H9 (cell line): ENCODE data around the gene DEFB108B. TPM values are rescaled to one million over a fixed set of nuclear protein-coding genes. Genes with fewer than 3 reads are reported as not detected.
"Not testable (repeated sequence)": the region's sequence is repeated elsewhere in the genome, so short reads cannot be mapped to it uniquely, and the experiment has no call there.

Experiments used
- DNase-seq: peaks from one replicate; pipeline ENCODE4 v3.0.0-alpha.2; 2017
- H2AFZ ChIP-seq: one replicate; pipeline ENCODE4 v1.6.1; 2013; ENCODE audit warnings: mild to moderate bottlenecking, low read length, control low read depth, moderate library complexity
- H2AK5ac ChIP-seq: 2 replicates; pipeline ENCODE4 v1.6.1; 2013; ENCODE audit warnings: low read length, control low read depth, mixed read lengths; ENCODE audit not compliant: insufficient read length
- H2BK120ac ChIP-seq: one replicate; pipeline ENCODE4 v1.6.1; 2013; ENCODE audit warnings: low read depth, mild to moderate bottlenecking, low read length, control low read depth, inconsistent platforms; ENCODE audit not compliant: poor library complexity, severe bottlenecking
- H2BK12ac ChIP-seq: 2 replicates; pipeline ENCODE4 v1.6.1; 2013; ENCODE audit warnings: low read length, control low read depth, mixed read lengths, low read depth; ENCODE audit not compliant: insufficient read length
- H2BK15ac ChIP-seq: 2 replicates; pipeline ENCODE4 v1.6.1; 2013; ENCODE audit warnings: low read depth, low read length, control low read depth
- H2BK20ac ChIP-seq: one replicate; pipeline ENCODE4 v1.6.1; 2013; ENCODE audit warnings: low read depth, mild to moderate bottlenecking, low read length, control low read depth, inconsistent platforms; ENCODE audit not compliant: poor library complexity, severe bottlenecking
- H2BK5ac ChIP-seq: 2 replicates; pipeline ENCODE4 v1.6.1; 2013; ENCODE audit warnings: low read length, control low read depth, mixed read lengths; ENCODE audit not compliant: insufficient read length
- H3K14ac ChIP-seq: 2 replicates; pipeline ENCODE4 v1.6.1; 2013; ENCODE audit warnings: low read length, control low read depth; ENCODE audit not compliant: insufficient read depth
- H3K18ac ChIP-seq: 2 replicates; pipeline ENCODE4 v1.6.1; 2013; ENCODE audit warnings: low read depth, mild to moderate bottlenecking, mixed read lengths, low read length, control low read depth; ENCODE audit not compliant: insufficient read length
- H3K23ac ChIP-seq: 2 replicates; pipeline ENCODE4 v1.6.1; 2013; ENCODE audit warnings: low read length, control low read depth, mixed read lengths, low read depth; ENCODE audit not compliant: insufficient read length
- H3K23me2 ChIP-seq: 2 replicates; pipeline ENCODE4 v1.6.1; 2013; ENCODE audit warnings: low read depth, mild to moderate bottlenecking, mixed read lengths, low read length, control low read depth; ENCODE audit not compliant: insufficient read length, poor library complexity, severe bottlenecking
- H3K27ac ChIP-seq: 2 replicates; pipeline ENCODE4 v1.5.1; 2013; ENCODE audit warnings: low read length, control low read depth, mixed read lengths, low read depth; ENCODE audit not compliant: insufficient read length
- H3K27me3 ChIP-seq: 2 replicates; pipeline ENCODE4 v1.6.1; 2013; ENCODE audit warnings: low read length, control low read depth, inconsistent platforms; ENCODE audit not compliant: insufficient read depth
- H3K4ac ChIP-seq: 2 replicates; pipeline ENCODE4 v1.6.1; 2013; ENCODE audit warnings: low read depth, mild to moderate bottlenecking, control low read depth, inconsistent platforms, low read length, moderate library complexity
- H3K4me1 ChIP-seq: 2 replicates; pipeline ENCODE4 v1.6.1; 2013; ENCODE audit warnings: low read length, control low read depth, inconsistent platforms; ENCODE audit not compliant: insufficient read depth
- H3K4me2 ChIP-seq: 2 replicates; pipeline ENCODE4 v1.6.1; 2013; ENCODE audit warnings: low read length, control low read depth, mixed read lengths; ENCODE audit not compliant: insufficient read length, insufficient read depth
- H3K56ac ChIP-seq: 2 replicates; pipeline ENCODE4 v1.6.1; 2013; ENCODE audit warnings: low read depth, mild to moderate bottlenecking, mixed read lengths, low read length, control low read depth; ENCODE audit not compliant: insufficient read length
- H3K79me1 ChIP-seq: 2 replicates; pipeline ENCODE4 v1.6.1; 2013; ENCODE audit warnings: low read depth, mild to moderate bottlenecking, moderate library complexity, low read length, control low read depth, inconsistent platforms; ENCODE audit not compliant: insufficient read depth, poor library complexity, severe bottlenecking
- H3K79me2 ChIP-seq: 2 replicates; pipeline ENCODE4 v1.6.1; 2013; ENCODE audit warnings: low read length, control low read depth, inconsistent platforms; ENCODE audit not compliant: insufficient read depth
- H3K9ac ChIP-seq: 2 replicates; pipeline ENCODE4 v1.6.1; 2013; ENCODE audit warnings: low read length, control low read depth, mixed read lengths; ENCODE audit not compliant: insufficient read length; ENCODE audit errors: extremely low read depth
- H3K9me3 ChIP-seq: one replicate; pipeline ENCODE4 v1.6.1; 2013; ENCODE audit warnings: low read depth, low read length, inconsistent platforms; ENCODE audit not compliant: control insufficient read depth
- H3T11ph ChIP-seq: one replicate; pipeline ENCODE4 v1.6.1; 2013; ENCODE audit warnings: mild to moderate bottlenecking, low read length, control low read depth, inconsistent platforms
- H4K20me1 ChIP-seq: one replicate; pipeline ENCODE4 v1.6.1; 2013; ENCODE audit not compliant: control insufficient read depth, insufficient read length, insufficient read depth
- H4K5ac ChIP-seq: 2 replicates; pipeline ENCODE4 v1.6.1; 2013; ENCODE audit warnings: low read depth, mild to moderate bottlenecking, mixed read lengths, low read length, control low read depth; ENCODE audit not compliant: insufficient read length
- H4K8ac ChIP-seq: replicated peaks from 2 replicates; pipeline ENCODE4 v1.6.1; 2013; ENCODE audit warnings: low read length, control low read depth, mixed read lengths, low read depth; ENCODE audit not compliant: insufficient read length
- H4K91ac ChIP-seq: 2 replicates; pipeline ENCODE4 v1.6.1; 2013; ENCODE audit warnings: low read depth, mild to moderate bottlenecking, moderate library complexity, mixed read lengths, low read length, control low read depth; ENCODE audit not compliant: insufficient read length
- H3K27ac Mint-ChIP-seq, 3 experiments: 2 replicates in 2 of 3; 3 replicates in 1 of 3; pipeline ENCODE4 v1.8.0; 2020 to 2021; ENCODE audit warnings: mixed read lengths in 3 of 3, mild to moderate bottlenecking in 1 of 3, moderate library complexity in 1 of 3
- H3K27me3 Mint-ChIP-seq: 2 replicates; pipeline ENCODE4 v1.8.0; 2021; ENCODE audit warnings: low read depth, mild to moderate bottlenecking, moderate library complexity, mixed read lengths
- H3K36me3 Mint-ChIP-seq, 3 experiments: 2 replicates in 2 of 3; 3 replicates in 1 of 3; pipeline ENCODE4 v1.8.0; 2020 to 2021; ENCODE audit warnings: low read depth in 3 of 3, mixed read lengths in 3 of 3; ENCODE audit not compliant: insufficient read depth in 1 of 3
- H3K4me1 Mint-ChIP-seq, 2 experiments: 2 replicates each; pipeline ENCODE4 v1.8.0; 2020; ENCODE audit warnings: mixed read lengths in 2 of 2
- H3K4me3 Mint-ChIP-seq, 2 experiments: 2 replicates in 1 of 2; 3 replicates in 1 of 2; pipeline ENCODE4 v1.8.0; 2020 to 2021; ENCODE audit warnings: mild to moderate bottlenecking in 2 of 2, mixed read lengths in 2 of 2, moderate library complexity in 1 of 2
- H3K9me3 Mint-ChIP-seq, 2 experiments: 2 replicates in 1 of 2; 3 replicates in 1 of 2; pipeline ENCODE4 v1.8.0; 2020; ENCODE audit warnings: mild to moderate bottlenecking in 2 of 2, mixed read lengths in 2 of 2, moderate library complexity in 1 of 2
- WGBS: extraction: QIAGEN DNeasy Blood & Tissue Kit; methylation state at CpG from one replicate; pipeline ENCODE4 v1.1.7; 2013; ENCODE audit warnings: missing lambda C conversion rate, low lambda C conversion rate, mixed read lengths; ENCODE audit not compliant: insufficient read length; ENCODE audit errors: extremely low coverage; 5-methylcytosine and 5-hydroxymethylcytosine counted together
- total RNA-seq: library from RNA; stranded (reverse); gene quantifications from 2 replicates; pipeline ENCODE4 v1.2.1, GENCODE V29; 2021

Gene DEFB108B
- total RNA-seq, 1 experiment from 2014 or later, result not detected

DNA sequence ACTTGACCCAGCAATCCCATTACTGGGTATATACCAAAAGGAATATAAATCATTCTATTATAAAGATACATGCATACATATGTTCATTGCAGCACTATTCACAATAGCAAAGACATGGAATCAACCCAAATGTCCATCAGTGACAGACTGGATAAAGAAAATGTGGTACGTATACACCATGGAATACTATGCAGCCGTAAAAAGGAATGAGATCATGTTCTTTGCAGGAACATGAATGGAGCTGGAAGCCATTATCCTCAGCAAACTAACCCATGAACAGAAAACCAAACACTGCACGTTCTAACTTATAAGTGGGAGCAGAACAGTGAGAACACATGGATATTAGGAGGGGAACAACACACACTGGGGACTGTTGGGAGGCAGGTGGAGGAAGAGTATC lies 3.8 kb upstream of the DEFB108B start:
- not testable (repeated sequence) for H3K23ac ChIP-seq, H3K23me2 ChIP-seq, H4K20me1 ChIP-seq, H2BK15ac ChIP-seq, H3K27ac ChIP-seq, H2BK120ac ChIP-seq, H4K5ac ChIP-seq, H3K9me3 ChIP-seq, H3K18ac ChIP-seq, H3K79me1 ChIP-seq, H3K4me1 ChIP-seq, H3K27me3 ChIP-seq, H2BK5ac ChIP-seq, H2BK20ac ChIP-seq, H3K27me3 Mint-ChIP-seq, H4K91ac ChIP-seq, H3K4me3 Mint-ChIP-seq, H3K56ac ChIP-seq, H3K9ac ChIP-seq, H4K8ac ChIP-seq, H3T11ph ChIP-seq, H3K14ac ChIP-seq, H2AK5ac ChIP-seq, H3K4ac ChIP-seq, H3K79me2 ChIP-seq, H3K27ac Mint-ChIP-seq, H3K4me2 ChIP-seq, H3K4me1 Mint-ChIP-seq, H2BK12ac ChIP-seq, DNase-seq, H2AFZ ChIP-seq
- no CpG with 5 or more reads among the region's 3 CpGs for WGBS
- Mint-ChIP-seq H3K9me3 (peaks cover 19 to 23% of the 10 kb centered on the region in 2 experiments), H3K36me3 (peaks cover 3 to 21% (median 3%) of the 10 kb centered on the region in 3 experiments; a peak in 5 of 7 replicates)

DNA sequence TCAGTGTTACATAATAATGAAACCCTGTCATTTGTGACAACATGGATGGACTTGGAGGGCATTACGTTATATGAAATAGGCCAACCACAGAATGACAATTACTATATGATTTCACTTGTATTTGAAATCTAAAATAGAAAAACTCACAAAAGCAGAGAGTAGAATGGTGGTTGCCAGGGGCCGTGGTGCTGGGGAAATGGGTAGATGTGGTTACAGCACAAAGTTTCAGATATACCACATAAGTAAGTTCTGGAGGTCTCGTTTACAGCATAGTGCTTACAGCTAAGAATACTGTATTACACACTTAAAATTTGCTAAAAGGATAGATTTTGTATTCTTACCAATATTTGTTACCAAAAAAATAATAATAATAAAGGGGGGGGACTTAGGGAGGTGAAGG lies 3.3 kb upstream of the DEFB108B start:
- H2BK12ac ChIP-seq, H2BK15ac ChIP-seq, H3K27me3 Mint-ChIP-seq, H3K4ac ChIP-seq, H3K18ac ChIP-seq, H3K4me2 ChIP-seq, H3K4me3 Mint-ChIP-seq, H2AFZ ChIP-seq, H3K27me3 ChIP-seq, H4K5ac ChIP-seq, H3K4me1 ChIP-seq, H4K91ac ChIP-seq, H3K9me3 ChIP-seq, H2BK120ac ChIP-seq, H3T11ph ChIP-seq, H4K20me1 ChIP-seq, H3K23ac ChIP-seq, H3K23me2 ChIP-seq, H3K9ac ChIP-seq, H3K56ac ChIP-seq, H3K79me2 ChIP-seq, H2BK20ac ChIP-seq, H3K27ac Mint-ChIP-seq, H3K14ac ChIP-seq, H2BK5ac ChIP-seq, DNase-seq, H4K8ac ChIP-seq, H2AK5ac ChIP-seq, H3K79me1 ChIP-seq, H3K4me1 Mint-ChIP-seq, H3K27ac ChIP-seq: not testable (repeated sequence)
- WGBS, result no CpG with 5 or more reads among the region's 3 CpGs
- Mint-ChIP-seq H3K9me3 (peaks cover 19 to 23% of the 10 kb centered on the region in 2 experiments), H3K36me3 (peaks cover 3 to 21% (median 3%) of the 10 kb centered on the region in 3 experiments; a peak in 5 of 7 replicates)
